NT2/D1 (cell line): ENCODE results near the gene DLST.

Experiments
- SUZ12 ChIP-seq: IDR thresholded peaks from 2 replicates; pipeline ENCODE4 v1.6.1; 2011; ENCODE audit not compliant: insufficient read length, insufficient read depth; ENCODE audit errors: extremely low read depth
- YY1 ChIP-seq: IDR thresholded peaks from 2 replicates; pipeline ENCODE4 v1.6.1; 2011; ENCODE audit not compliant: insufficient read length, insufficient read depth
- ZNF274 ChIP-seq: IDR thresholded peaks from 2 replicates; pipeline ENCODE4 v1.6.1; 2011; ENCODE audit warnings: mild to moderate bottlenecking, low read depth, low read length

- TF ChIP-seq YY1 (no peak), SUZ12 (no peak), ZNF274 (no peak)
Measured at GRCh38 chr14:74893614-74894091, 11.9 kb downstream of the DLST start.
